ENCODE data around the gene TXNDC15. TPM values are rescaled to one million over a fixed set of nuclear protein-coding genes. Genes with fewer than 3 reads are reported as not detected.

The TXNDC15 gene
- total and polyA plus RNA-seq, 2 of the 13 experiments (the other 11 are each of a cell fraction or from before 2014, with no cell fraction given): 22.2 to 49.9 TPM

DNA sequence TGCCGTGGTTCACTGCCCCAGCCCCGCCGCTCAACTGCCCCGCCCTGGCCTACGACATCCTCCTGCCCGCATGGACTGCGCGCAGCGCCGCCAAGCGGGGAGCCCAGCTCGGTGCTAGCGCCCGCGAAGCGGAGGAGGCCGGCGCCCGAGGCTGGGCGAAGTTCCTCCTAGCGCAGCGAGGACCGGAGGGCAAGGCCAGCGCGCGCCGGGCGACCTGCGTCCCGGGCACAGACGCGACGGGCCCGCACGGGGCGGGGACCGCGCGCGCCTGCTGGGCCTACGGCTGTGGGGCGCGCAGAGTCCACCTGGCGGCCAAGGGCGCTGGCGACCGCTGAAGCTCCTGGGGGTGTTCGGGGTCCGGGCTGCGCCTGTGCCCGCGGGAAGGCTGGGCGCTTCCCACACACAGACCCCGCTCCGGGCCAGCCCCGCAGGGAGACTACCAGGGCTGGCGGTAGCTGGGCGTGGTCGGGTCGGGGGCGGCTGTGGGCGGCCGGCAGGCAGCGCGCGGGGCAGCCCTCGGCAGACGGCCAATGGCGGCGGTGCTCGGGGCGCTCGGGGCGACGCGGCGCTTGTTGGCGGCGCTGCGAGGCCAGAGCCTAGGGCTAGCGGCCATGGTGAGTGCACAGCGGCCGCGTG lies 30.6 kb downstream of the TXNDC15 start, which contains the start of gene PCBD2 (continued):
- TF ChIP-seq, protein P1, sequence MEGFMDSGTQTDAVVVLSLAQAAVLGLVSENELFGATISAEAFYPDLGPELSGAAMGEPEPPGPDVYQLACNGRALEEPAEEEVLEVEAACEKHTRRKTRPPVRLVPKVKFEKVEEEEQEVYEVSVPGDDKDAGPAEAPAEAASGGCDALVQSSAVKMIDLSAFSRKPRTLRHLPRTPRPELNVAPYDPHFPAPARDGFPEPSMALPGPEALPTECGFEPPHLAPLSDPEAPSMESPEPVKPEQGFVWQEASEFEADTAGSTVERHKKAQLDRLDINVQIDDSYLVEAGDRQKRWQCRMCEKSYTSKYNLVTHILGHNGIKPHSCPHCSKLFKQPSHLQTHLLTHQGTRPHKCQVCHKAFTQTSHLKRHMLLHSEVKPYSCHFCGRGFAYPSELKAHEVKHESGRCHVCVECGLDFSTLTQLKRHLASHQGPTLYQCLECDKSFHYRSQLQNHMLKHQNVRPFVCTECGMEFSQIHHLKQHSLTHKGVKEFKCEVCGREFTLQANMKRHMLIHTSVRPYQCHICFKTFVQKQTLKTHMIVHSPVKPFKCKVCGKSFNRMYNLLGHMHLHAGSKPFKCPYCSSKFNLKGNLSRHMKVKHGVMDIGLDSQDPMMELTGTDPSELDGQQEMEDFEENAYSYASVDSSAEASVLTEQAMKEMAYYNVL (CRISPR knock-in tag; IDR thresholded peaks at IDR 0.05; ENCODE audit: borderline replicate concordance): peak; percentile 66; the same call in 1 of the 2 replicates
- TF ChIP-seq ZNF354B (CRISPR knock-in tag; IDR thresholded peaks at IDR 0.05) (no peak), KMT2A (CRISPR knock-in tag; IDR thresholded peaks at IDR 0.05) (0 out of 2 replicates have a peak, but pooled peaks have one; percentile 40), ZNF484 (CRISPR knock-in tag; IDR thresholded peaks at IDR 0.05; ENCODE audit: borderline replicate concordance, low read depth) (no peak), MED8 (CRISPR knock-in tag; IDR thresholded peaks at IDR 0.05; ENCODE audit: insufficient replicate concordance) (no peak), GATAD2A (CRISPR knock-in tag; IDR thresholded peaks at IDR 0.05) (peak; percentile 49; the same call in 1 of the 2 replicates), KMT2B (CRISPR knock-in tag; IDR thresholded peaks at IDR 0.05) (peak; percentile 54; the same call in 1 of the 2 replicates), SNAI1 (CRISPR knock-in tag; IDR thresholded peaks at IDR 0.05; ENCODE audit: borderline replicate concordance) (peak; percentile 68; the same call in 1 of the 2 replicates), NFYC (CRISPR knock-in tag; IDR thresholded peaks at IDR 0.05) (no peak), ZNF7 (CRISPR knock-in tag; IDR thresholded peaks at IDR 0.05) (no peak), ELF1 (CRISPR knock-in tag; IDR thresholded peaks at IDR 0.05) (no peak), AHR (CRISPR knock-in tag; IDR thresholded peaks at IDR 0.05) (no peak), PHF20 (CRISPR knock-in tag; IDR thresholded peaks at IDR 0.05) (no peak; the same call in none of the 2 replicates), ZNF674 (CRISPR knock-in tag; IDR thresholded peaks at IDR 0.05; ENCODE audit: low read depth) (no peak), SRSF1 (optimal IDR thresholded peaks at IDR 0.05; ENCODE audit: low read depth, low read length) (peak; percentile 34), POLR2A (IDR thresholded peaks at IDR 0.05; ENCODE audit: insufficient read depth in 1 of 2, low read depth in 2 of 2, low read length in 2 of 2) (peak; percentile 74), SP5 (CRISPR knock-in tag; IDR thresholded peaks at IDR 0.05; ENCODE audit: borderline replicate concordance, low read depth) (peak; percentile 72), CCAR2 (optimal IDR thresholded peaks at IDR 0.05; ENCODE audit: low read depth, low read length) (no peak), JUND (CRISPR knock-in tag; IDR thresholded peaks at IDR 0.05) (no peak), SOX6 (IDR thresholded peaks at IDR 0.05) (no peak), SOX6 (CRISPR knock-in tag; IDR thresholded peaks at IDR 0.05) (peak; percentile 28; the same call in 1 of the 2 replicates), ZKSCAN5 (CRISPR knock-in tag; IDR thresholded peaks at IDR 0.05) (no peak)
- TF ChIP-seq, protein P2, sequence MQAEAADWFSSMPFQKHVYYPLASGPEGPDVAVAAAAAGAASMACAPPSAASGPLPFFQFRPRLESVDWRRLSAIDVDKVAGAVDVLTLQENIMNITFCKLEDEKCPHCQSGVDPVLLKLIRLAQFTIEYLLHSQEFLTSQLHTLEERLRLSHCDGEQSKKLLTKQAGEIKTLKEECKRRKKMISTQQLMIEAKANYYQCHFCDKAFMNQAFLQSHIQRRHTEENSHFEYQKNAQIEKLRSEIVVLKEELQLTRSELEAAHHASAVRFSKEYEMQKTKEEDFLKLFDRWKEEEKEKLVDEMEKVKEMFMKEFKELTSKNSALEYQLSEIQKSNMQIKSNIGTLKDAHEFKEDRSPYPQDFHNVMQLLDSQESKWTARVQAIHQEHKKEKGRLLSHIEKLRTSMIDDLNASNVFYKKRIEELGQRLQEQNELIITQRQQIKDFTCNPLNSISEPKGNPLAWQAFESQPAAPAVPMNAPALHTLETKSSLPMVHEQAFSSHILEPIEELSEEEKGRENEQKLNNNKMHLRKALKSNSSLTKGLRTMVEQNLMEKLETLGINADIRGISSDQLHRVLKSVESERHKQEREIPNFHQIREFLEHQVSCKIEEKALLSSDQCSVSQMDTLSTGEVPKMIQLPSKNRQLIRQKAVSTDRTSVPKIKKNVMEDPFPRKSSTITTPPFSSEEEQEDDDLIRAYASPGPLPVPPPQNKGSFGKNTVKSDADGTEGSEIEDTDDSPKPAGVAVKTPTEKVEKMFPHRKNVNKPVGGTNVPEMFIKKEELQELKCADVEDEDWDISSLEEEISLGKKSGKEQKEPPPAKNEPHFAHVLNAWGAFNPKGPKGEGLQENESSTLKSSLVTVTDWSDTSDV (CRISPR knock-in tag; IDR thresholded peaks at IDR 0.05): no peak
- TF ChIP-seq, protein P3, sequence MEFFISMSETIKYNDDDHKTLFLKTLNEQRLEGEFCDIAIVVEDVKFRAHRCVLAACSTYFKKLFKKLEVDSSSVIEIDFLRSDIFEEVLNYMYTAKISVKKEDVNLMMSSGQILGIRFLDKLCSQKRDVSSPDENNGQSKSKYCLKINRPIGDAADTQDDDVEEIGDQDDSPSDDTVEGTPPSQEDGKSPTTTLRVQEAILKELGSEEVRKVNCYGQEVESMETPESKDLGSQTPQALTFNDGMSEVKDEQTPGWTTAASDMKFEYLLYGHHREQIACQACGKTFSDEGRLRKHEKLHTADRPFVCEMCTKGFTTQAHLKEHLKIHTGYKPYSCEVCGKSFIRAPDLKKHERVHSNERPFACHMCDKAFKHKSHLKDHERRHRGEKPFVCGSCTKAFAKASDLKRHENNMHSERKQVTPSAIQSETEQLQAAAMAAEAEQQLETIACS (CRISPR knock-in tag; IDR thresholded peaks at IDR 0.05): peak; percentile 85
- TF ChIP-seq, protein P4, sequence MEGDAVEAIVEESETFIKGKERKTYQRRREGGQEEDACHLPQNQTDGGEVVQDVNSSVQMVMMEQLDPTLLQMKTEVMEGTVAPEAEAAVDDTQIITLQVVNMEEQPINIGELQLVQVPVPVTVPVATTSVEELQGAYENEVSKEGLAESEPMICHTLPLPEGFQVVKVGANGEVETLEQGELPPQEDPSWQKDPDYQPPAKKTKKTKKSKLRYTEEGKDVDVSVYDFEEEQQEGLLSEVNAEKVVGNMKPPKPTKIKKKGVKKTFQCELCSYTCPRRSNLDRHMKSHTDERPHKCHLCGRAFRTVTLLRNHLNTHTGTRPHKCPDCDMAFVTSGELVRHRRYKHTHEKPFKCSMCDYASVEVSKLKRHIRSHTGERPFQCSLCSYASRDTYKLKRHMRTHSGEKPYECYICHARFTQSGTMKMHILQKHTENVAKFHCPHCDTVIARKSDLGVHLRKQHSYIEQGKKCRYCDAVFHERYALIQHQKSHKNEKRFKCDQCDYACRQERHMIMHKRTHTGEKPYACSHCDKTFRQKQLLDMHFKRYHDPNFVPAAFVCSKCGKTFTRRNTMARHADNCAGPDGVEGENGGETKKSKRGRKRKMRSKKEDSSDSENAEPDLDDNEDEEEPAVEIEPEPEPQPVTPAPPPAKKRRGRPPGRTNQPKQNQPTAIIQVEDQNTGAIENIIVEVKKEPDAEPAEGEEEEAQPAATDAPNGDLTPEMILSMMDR (CRISPR knock-in tag; IDR thresholded peaks at IDR 0.05): peak; percentile 94

Data from HepG2 (cell line).